ENCODE results near the gene FGD3. TPM values are rescaled to one million over a fixed set of nuclear protein-coding genes. Genes with fewer than 3 reads are reported as not detected.
A peak's percentile ranks its signal among the peaks of the same experiment; 100 is the strongest.

The FGD3 gene
- total RNA-seq, 4 donors from 2014 or later, result 0.92 to 1.3 (median 0.97) TPM

- no peaks in the 10 kb centered on the region for H3K36me3 ChIP-seq
- no peaks in the 10 kb centered on the region for H3K4me1 ChIP-seq
- H3K4me3 ChIP-seq, result no peak overlapping the region
- DNase-seq (peak in 1 of 2 donors; percentile 4), ATAC-seq (no peak)
- no peaks in the 10 kb centered on the region for H3K9me3 ChIP-seq
- no peaks in the 10 kb centered on the region for H3K27me3 ChIP-seq
- no peak for TF ChIP-seq CTCF (IDR thresholded peaks at IDR 0.05 in 4 of 5, conservative IDR thresholded peaks at IDR 0.05 in 1 of 5)
- TF ChIP-seq POLR2A (IDR thresholded peaks at IDR 0.05), result no peak
- H3K27ac ChIP-seq, result no peak overlapping the region
- intact Hi-C loops (cut with DNase I; ENCODE audit: low total_unique reads) (no loop called here), in situ Hi-C loops (cut with MboI; ENCODE audit: low sequenced_read_pairs in 4 of 4) (no loop called here)
Measured at GRCh38 chr9:93084471-93084881, 137.2 kb downstream of the FGD3 start.

GRCh38 chr9:93085676-93086075 lies 138.4 kb downstream of the FGD3 start:
- TF ChIP-seq CTCF (IDR thresholded peaks at IDR 0.05 in 4 of 5, conservative IDR thresholded peaks at IDR 0.05 in 1 of 5), result no peak
- no peak for TF ChIP-seq POLR2A (IDR thresholded peaks at IDR 0.05)

More at GRCh38 chr9:93085676-93086075, 138.4 kb downstream of the FGD3 start:
- DNase-seq (peak in 1 of 2 donors; percentile 1), ATAC-seq (no peak)
- intact Hi-C loops (cut with DNase I; ENCODE audit: low total_unique reads), result no loop called here
- no peaks in the 10 kb centered on the region for H3K27me3 ChIP-seq
- H3K36me3 ChIP-seq, result no peaks in the 10 kb centered on the region
- H3K4me3 ChIP-seq, result no peak overlapping the region
- in situ Hi-C loops (cut with MboI; ENCODE audit: low sequenced_read_pairs in 4 of 4), result no loop called here
- no peaks in the 10 kb centered on the region for H3K9me3 ChIP-seq
- no peaks in the 10 kb centered on the region for H3K4me1 ChIP-seq
- no peak overlapping the region for H3K27ac ChIP-seq

Other genes with a start within 250 kb of the FGD3 start
- gene BICD2, start 182.7 kb upstream of the FGD3 start, total RNA-seq, result 10 to 100 TPM; 21.5 to 54.6 (median 38.7) TPM
- gene ZNF484, start 69.5 kb upstream of the FGD3 start, total RNA-seq, result 1 to 10 TPM; 2.8 to 7.3 (median 4.1) TPM
- under 1 TPM in 2 of 4 donors, not detected in 2; 0.51 to 0.61 TPM for gene SUSD3, start 111.2 kb downstream of the FGD3 start, total RNA-seq
- 10 to 100 TPM; 49.6 to 82.4 (median 70.9) TPM for gene CARD19, start 148.7 kb downstream of the FGD3 start, total RNA-seq
- 10 to 100 TPM; 28.5 to 58.5 (median 45.7) TPM for gene NINJ1, start 186.7 kb downstream of the FGD3 start, total RNA-seq
- gene WNK2, start 236.6 kb downstream of the FGD3 start, total RNA-seq, result 10 to 100 TPM; 11.3 to 43.0 (median 24.7) TPM